ENCODE results near the gene LIN7B. TPM values are rescaled to one million over a fixed set of nuclear protein-coding genes. Genes with fewer than 3 reads are reported as not detected.

The LIN7B gene
- 1.2 and 7.8 TPM in 2 replicates for total RNA-seq (2014; rRNA removed; shearing (Covaris generic))
- polyA plus RNA-seq (2016; fragmentation: Nextera tagmentation; extraction: Ambion mirVana), result 8.6 and 10.5 TPM in 2 replicates
- long read RNA-seq, partial matches to known transcripts, result 0 of 4 reads
- long read RNA-seq, other reads (novel, unspliced or antisense), result 4 of 4 reads

GRCh38 chr19:49113762-49114629 lies at the start of gene LIN7B:
Gene LIN7B, plus strand, starts transcription at chr19:49114370. Its CDS starts 35 bp downstream, at chr19:49114405.
- Mint-ChIP-seq H3K36me3 (ENCODE audit: low read depth) (peaks cover 7% of the 10 kb centered on the region), H3K4me3 (peak within 1 kb of the TSS; percentile 78), H3K27ac (no peak within 1 kb of the TSS), H3K4me1 (peaks cover 11% of the 10 kb centered on the region), H3K27me3 (ENCODE audit: insufficient read depth, low read depth, poor library complexity) (peaks cover 30% of the 10 kb centered on the region), H3K9me3 (no peaks in the 10 kb centered on the region)
- Histone ChIP-seq H3F3A (replicated peaks; ENCODE audit: low read depth) (peaks cover 11% of the 10 kb centered on the region), H3K4me1 (ENCODE audit: insufficient read depth) (peaks cover 8% of the 10 kb centered on the region), H3K27me3 (ENCODE audit: insufficient read depth) (peaks cover 5% of the 10 kb centered on the region; the same call in 1 of the 2 replicates), H3K27ac (ENCODE audit: low read depth) (no peak within 1 kb of the TSS), H3K36me3 (ENCODE audit: insufficient read depth) (no peaks in the 10 kb centered on the region), H2AFZ (peak within 1 kb of the TSS; percentile 99), H3K79me2 (replicated peaks; ENCODE audit: insufficient read depth) (no peaks in the 10 kb centered on the region), H3K4me2 (peak within 1 kb of the TSS; percentile 96), H4K20me1 (replicated peaks; ENCODE audit: insufficient read depth) (peaks cover 13% of the 10 kb centered on the region; the same call in 1 of the 2 replicates), H3K9me2 (ENCODE audit: insufficient read depth) (no peaks in the 10 kb centered on the region), H3K4me3 (peak within 1 kb of the TSS; percentile 80)
- TF ChIP-seq ETS1 (IDR thresholded peaks at IDR 0.05), result no peak
- no peak for TF ChIP-seq NANOG (IDR thresholded peaks at IDR 0.05; ENCODE audit: borderline replicate concordance)
- peak; percentile 36 to 39; a peak in 3 of 4 replicates for TF ChIP-seq CTCF (conservative IDR thresholded peaks at IDR 0.05; ENCODE audit: low read depth in 2 of 2)
- ATAC-seq (peak; percentile 37), DNase-seq (ENCODE audit: low spot score) (peak; percentile 84)

GRCh38 chr19:49064768-49065611 lies 49.2 kb upstream of the LIN7B start, which contains the start of gene NTF4:
Gene NTF4, minus strand, starts transcription at chr19:49064818. Its CDS starts 2,821 bp downstream, at chr19:49061997.
- Mint-ChIP-seq H3K27ac (no peak within 1 kb of the TSS), H3K4me1 (peaks cover 36% of the 10 kb centered on the region), H3K4me3 (peak within 1 kb of the TSS; percentile 64), H3K9me3 (peaks cover 10% of the 10 kb centered on the region; the same call in 2 of the 3 replicates), H3K36me3 (ENCODE audit: low read depth) (peaks cover 3% of the 10 kb centered on the region; the same call in 2 of the 3 replicates), H3K27me3 (ENCODE audit: insufficient read depth, low read depth, poor library complexity) (peaks cover 38% of the 10 kb centered on the region)
- Histone ChIP-seq H3K27ac (ENCODE audit: low read depth) (no peak within 1 kb of the TSS), H2AFZ (peak within 1 kb of the TSS; percentile 88), H3K9me2 (ENCODE audit: insufficient read depth) (0 out of 2 replicates have a peak, but pooled peaks cover 6% of the 10 kb centered on the region), H3K27me3 (ENCODE audit: insufficient read depth) (peaks cover 59% of the 10 kb centered on the region), H3K4me2 (peak within 1 kb of the TSS; percentile 91), H3K4me3 (peak within 1 kb of the TSS; percentile 65), H3K79me2 (replicated peaks; ENCODE audit: insufficient read depth) (no peaks in the 10 kb centered on the region), H3K4me1 (ENCODE audit: insufficient read depth) (peaks cover 32% of the 10 kb centered on the region), H3K36me3 (ENCODE audit: insufficient read depth) (no peaks in the 10 kb centered on the region), H3F3A (replicated peaks; ENCODE audit: low read depth) (no peaks in the 10 kb centered on the region), H4K20me1 (replicated peaks; ENCODE audit: insufficient read depth) (no peaks in the 10 kb centered on the region)
- ATAC-seq (peak; percentile 83), DNase-seq (ENCODE audit: low spot score) (peak; percentile 82)
- 0 out of 2 replicates have a peak, but pooled peaks have one; percentile 26 for TF ChIP-seq POLR2AphosphoS5 (IDR thresholded peaks at IDR 0.05; ENCODE audit: low read depth)
- no peak for TF ChIP-seq NANOG (IDR thresholded peaks at IDR 0.05; ENCODE audit: borderline replicate concordance)
- no peak for TF ChIP-seq STAT1 (IDR thresholded peaks at IDR 0.05; ENCODE audit: unreplicated experiment)
- TF ChIP-seq EZH2phosphoT487 (IDR thresholded peaks at IDR 0.05; ENCODE audit: unreplicated experiment), result no peak
- TF ChIP-seq ZNF462 (CRISPR knock-in tag; IDR thresholded peaks at IDR 0.05), result no peak
- no peak for TF ChIP-seq JUNB (IDR thresholded peaks at IDR 0.05; ENCODE audit: unreplicated experiment)

All from GM23338 (cell line).